Measurements from ENCODE around the gene ZNF236.

- TF ChIP-seq CTCF (IDR thresholded peaks at IDR 0.05) (no peak), POLR2A (IDR thresholded peaks at IDR 0.05) (no peak)
These were observed 137.2 kb downstream of the ZNF236 start for GRCh38 chr18:76959605-76960004.
